Urinary bladder (tissue), 4 donors: ENCODE measurements around the gene ASXL1. TPM values are rescaled to one million over a fixed set of nuclear protein-coding genes. Genes with fewer than 3 reads are reported as not detected.
"Not testable (repeated sequence)": the region's sequence is repeated elsewhere in the genome, so short reads cannot be mapped to it uniquely, and the experiment has no call there.

Experiments used
- DNase-seq: peaks from one replicate; pipeline ENCODE4 v3.0.0-alpha.2; 2015; ENCODE audit errors: extremely low spot score
- H3K27ac ChIP-seq: one replicate; pipeline ENCODE4 v1.5.1; 2013; ENCODE audit warnings: low read depth, mild to moderate bottlenecking, moderate library complexity
- H3K36me3 ChIP-seq: one replicate; pipeline ENCODE4 v1.6.1; 2013; ENCODE audit warnings: mild to moderate bottlenecking, moderate library complexity; ENCODE audit not compliant: insufficient read depth
- H3K4me1 ChIP-seq: one replicate; pipeline ENCODE4 v1.6.1; 2013; ENCODE audit warnings: mild to moderate bottlenecking, moderate library complexity; ENCODE audit not compliant: insufficient read depth
- H3K4me3 ChIP-seq: one replicate; pipeline ENCODE4 v1.5.1; 2013; ENCODE audit warnings: low read depth, low read length
- WGBS: extraction: QIAGEN DNeasy Blood & Tissue Kit; methylation state at CpG from one replicate; pipeline ENCODE4 v1.1.7; 2013; 5-methylcytosine and 5-hydroxymethylcytosine counted together
- polyA plus RNA-seq: library from polyadenylated mRNA; stranded (reverse); fragments of 200-250 nt; gene quantifications from one replicate; pipeline ENCODE4 v1.2.3, GENCODE V29; 2013
- total RNA-seq: library from RNA; depleted of rRNA; stranded (reverse); fragments of >200 nt; gene quantifications from one replicate; pipeline ENCODE4 v1.2.3, GENCODE V29; 2014
- donor health status: healthy with polysubstance abuse.
- donor health status: healthy.

Gene ASXL1
- total and polyA plus RNA-seq, 2 donors: 28.6 to 69.6 TPM

GRCh38 chr20:32359633-32360332 lies 1.7 kb downstream of the ASXL1 start:
- Histone ChIP-seq H3K36me3 (no peaks in the 10 kb centered on the region), H3K27ac (no peak overlapping the region), H3K4me3 (peak overlapping the region; percentile 98), H3K4me1 (peaks cover 2% of the 10 kb centered on the region)
- WGBS: 10% methylated on average over 11 of the region's 11 CpGs
- DNase-seq: no peak

- DNase-seq: no peak
- Histone ChIP-seq H3K4me1 (peaks cover 1% of the 10 kb centered on the region), H3K27ac (no peak overlapping the region), H3K4me3 (no peak overlapping the region), H3K36me3 (no peaks in the 10 kb centered on the region)
- 24% methylated on average over 5 of the region's 5 CpGs for WGBS
Observed at GRCh38 chr20:32360333-32360634, 2.2 kb downstream of the ASXL1 start.

- Histone ChIP-seq H3K4me3 (no peak overlapping the region), H3K4me1 (peaks cover 1% of the 10 kb centered on the region), H3K36me3 (no peaks in the 10 kb centered on the region), H3K27ac (no peak overlapping the region)
- 12% methylated on average over 4 of the region's 4 CpGs for WGBS
- no peak for DNase-seq
Observed at GRCh38 chr20:32362901-32363364, 4.8 kb downstream of the ASXL1 start.

- H3K4me3 ChIP-seq: no peak overlapping the region
- peaks cover 1% of the 10 kb centered on the region for H3K4me1 ChIP-seq
- DNase-seq: no peak
- WGBS: 54% methylated on average over 2 of the region's 2 CpGs
- no peak overlapping the region for H3K27ac ChIP-seq
- H3K36me3 ChIP-seq: no peaks in the 10 kb centered on the region
Observed at GRCh38 chr20:32363492-32363891, 5.4 kb downstream of the ASXL1 start.

GRCh38 chr20:32364554-32365208 lies 6.5 kb downstream of the ASXL1 start:
- WGBS: 83% methylated on average over 7 of the region's 7 CpGs

GRCh38 chr20:32365564-32365963 lies 7.4 kb downstream of the ASXL1 start:
- peaks cover 1% of the 10 kb centered on the region for H3K4me1 ChIP-seq

More at GRCh38 chr20:32364554-32365208, 6.5 kb downstream of the ASXL1 start:
- H3K4me3 ChIP-seq: no peak overlapping the region
- no peak for DNase-seq
- peaks cover 1% of the 10 kb centered on the region for H3K4me1 ChIP-seq
- no peaks in the 10 kb centered on the region for H3K36me3 ChIP-seq
- no peak overlapping the region for H3K27ac ChIP-seq

GRCh38 chr20:32366380-32366779 lies 8.2 kb downstream of the ASXL1 start:
- Histone ChIP-seq H3K4me1 (no peaks in the 10 kb centered on the region), H3K36me3 (peaks cover 1% of the 10 kb centered on the region), H3K27ac (no peak overlapping the region), H3K4me3 (no peak overlapping the region)
- DNase-seq: no peak
- 85% methylated on average over 2 of the region's 2 CpGs for WGBS

More at GRCh38 chr20:32365564-32365963, 7.4 kb downstream of the ASXL1 start:
- Histone ChIP-seq H3K36me3 (no peaks in the 10 kb centered on the region), H3K27ac (no peak overlapping the region), H3K4me3 (no peak overlapping the region)
- DNase-seq: no peak
- 67% methylated on average over 5 of the region's 5 CpGs for WGBS

- no peak for DNase-seq
- Histone ChIP-seq H3K4me3 (no peak overlapping the region), H3K27ac (no peak overlapping the region), H3K36me3 (peaks cover 1% of the 10 kb centered on the region), H3K4me1 (no peaks in the 10 kb centered on the region)
Observed at GRCh38 chr20:32368323-32368722, 10.2 kb downstream of the ASXL1 start.

GRCh38 chr20:32368925-32369324 lies 10.8 kb downstream of the ASXL1 start:
- Histone ChIP-seq H3K4me1 (no peaks in the 10 kb centered on the region), H3K4me3 (no peak overlapping the region), H3K27ac (no peak overlapping the region), H3K36me3 (peaks cover 1% of the 10 kb centered on the region)
- DNase-seq: no peak
- WGBS: 70% methylated on average over 6 of the region's 6 CpGs

- WGBS: 100% methylated on average over 2 of the region's 2 CpGs
- Histone ChIP-seq H3K4me1 (no peaks in the 10 kb centered on the region), H3K27ac (no peak overlapping the region), H3K36me3 (peaks cover 6% of the 10 kb centered on the region), H3K4me3 (no peak overlapping the region)
- no peak for DNase-seq
Observed at GRCh38 chr20:32370897-32371296, 12.8 kb downstream of the ASXL1 start.

- H3K4me3 ChIP-seq: no peak overlapping the region
- DNase-seq: no peak
- WGBS: 77% methylated on average over 2 of the region's 2 CpGs
- H3K4me1 ChIP-seq: no peaks in the 10 kb centered on the region
- H3K36me3 ChIP-seq: peaks cover 5% of the 10 kb centered on the region
- no peak overlapping the region for H3K27ac ChIP-seq
Observed at GRCh38 chr20:32378461-32378860, 20.3 kb downstream of the ASXL1 start.

GRCh38 chr20:32380037-32380436 lies 21.9 kb downstream of the ASXL1 start:
- WGBS: 91% methylated on average over 9 of the region's 9 CpGs
- H3K4me1 ChIP-seq, H3K36me3 ChIP-seq, H3K4me3 ChIP-seq, H3K27ac ChIP-seq, DNase-seq: not testable (repeated sequence)

- Histone ChIP-seq H3K27ac (no peak overlapping the region), H3K4me3 (no peak overlapping the region), H3K4me1 (no peaks in the 10 kb centered on the region), H3K36me3 (no peaks in the 10 kb centered on the region)
- DNase-seq: no peak
- WGBS: 92% methylated on average over 3 of the region's 3 CpGs
Observed at GRCh38 chr20:32380745-32381144, 22.6 kb downstream of the ASXL1 start.

GRCh38 chr20:32382102-32382950 lies 24.2 kb downstream of the ASXL1 start:
- Histone ChIP-seq H3K4me3 (no peak overlapping the region), H3K27ac (no peak overlapping the region), H3K36me3 (no peaks in the 10 kb centered on the region), H3K4me1 (no peaks in the 10 kb centered on the region)
- DNase-seq: no peak
- 78% methylated on average over 11 of the region's 11 CpGs for WGBS
